Liver (tissue), 3 donors: ENCODE data around the gene SLC16A2.

Experiments used
- ATF3 ChIP-seq: IDR thresholded peaks from 2 replicates; pipeline ENCODE4 v1.6.1; 2016; ENCODE audit warnings: antibody characterized with exemption
- FOXA1 ChIP-seq: IDR thresholded peaks from 2 replicates; pipeline ENCODE4 v1.6.1; 2016; ENCODE audit warnings: antibody characterized with exemption
- GABPA ChIP-seq, 2 donors: IDR thresholded peaks in 1 of 2; conservative IDR thresholded peaks in 1 of 2; 2 replicates each; pipeline ENCODE4 v1.6.1; 2016; ENCODE audit warnings: antibody characterized with exemption in 2 of 2, mild to moderate bottlenecking in 1 of 2, moderate library complexity in 1 of 2
- HNF4A ChIP-seq, 2 donors: conservative IDR thresholded peaks; 2 replicates each; pipeline ENCODE4 v1.6.1; 2016; ENCODE audit warnings: antibody characterized with exemption in 2 of 2, mild to moderate bottlenecking in 2 of 2
- HNF4G ChIP-seq: IDR thresholded peaks from 2 replicates; pipeline ENCODE4 v1.6.1; 2016; ENCODE audit warnings: antibody characterized with exemption
- MAX ChIP-seq: IDR thresholded peaks from 2 replicates; pipeline ENCODE4 v1.6.1; 2016; ENCODE audit warnings: antibody characterized with exemption
- RAD21 ChIP-seq, 2 donors: IDR thresholded peaks; 2 replicates each; pipeline ENCODE4 v1.6.1; 2016; ENCODE audit warnings: antibody characterized with exemption in 2 of 2, mild to moderate bottlenecking in 2 of 2
- RXRA ChIP-seq, 2 donors: IDR thresholded peaks; 2 replicates each; pipeline ENCODE4 v1.6.1; 2017 to 2018; ENCODE audit warnings: antibody characterized with exemption in 2 of 2, mild to moderate bottlenecking in 1 of 2
- SP1 ChIP-seq: IDR thresholded peaks from 2 replicates; pipeline ENCODE4 v1.6.1; 2018; ENCODE audit warnings: antibody characterized with exemption, mild to moderate bottlenecking
- YY1 ChIP-seq: IDR thresholded peaks from 2 replicates; pipeline ENCODE4 v1.6.1; 2016; ENCODE audit warnings: antibody characterized with exemption, mild to moderate bottlenecking
- TF ChIP-seq, protein P1 (sequence below): fragments of 150-350 bp; IDR thresholded peaks from 2 replicates; pipeline ENCODE4 v1.5.1; 2017; ENCODE audit warnings: improper control_type of control experiment, low read depth, low read length; ENCODE audit not compliant: missing input control
- TF ChIP-seq, protein P2 (sequence below): IDR thresholded peaks from 2 replicates; pipeline ENCODE4 v1.6.1; 2016; ENCODE audit warnings: antibody characterized with exemption
- TF ChIP-seq, protein P3 (sequence below): IDR thresholded peaks from 2 replicates; pipeline ENCODE4 v1.6.1; 2016; ENCODE audit warnings: antibody characterized with exemption, mild to moderate bottlenecking
- donor health status: healthy.
- donor health status: healthy.

GRCh38 chrX:74536152-74536831 lies 115.0 kb downstream of the SLC16A2 start:
- TF ChIP-seq, protein P1, sequence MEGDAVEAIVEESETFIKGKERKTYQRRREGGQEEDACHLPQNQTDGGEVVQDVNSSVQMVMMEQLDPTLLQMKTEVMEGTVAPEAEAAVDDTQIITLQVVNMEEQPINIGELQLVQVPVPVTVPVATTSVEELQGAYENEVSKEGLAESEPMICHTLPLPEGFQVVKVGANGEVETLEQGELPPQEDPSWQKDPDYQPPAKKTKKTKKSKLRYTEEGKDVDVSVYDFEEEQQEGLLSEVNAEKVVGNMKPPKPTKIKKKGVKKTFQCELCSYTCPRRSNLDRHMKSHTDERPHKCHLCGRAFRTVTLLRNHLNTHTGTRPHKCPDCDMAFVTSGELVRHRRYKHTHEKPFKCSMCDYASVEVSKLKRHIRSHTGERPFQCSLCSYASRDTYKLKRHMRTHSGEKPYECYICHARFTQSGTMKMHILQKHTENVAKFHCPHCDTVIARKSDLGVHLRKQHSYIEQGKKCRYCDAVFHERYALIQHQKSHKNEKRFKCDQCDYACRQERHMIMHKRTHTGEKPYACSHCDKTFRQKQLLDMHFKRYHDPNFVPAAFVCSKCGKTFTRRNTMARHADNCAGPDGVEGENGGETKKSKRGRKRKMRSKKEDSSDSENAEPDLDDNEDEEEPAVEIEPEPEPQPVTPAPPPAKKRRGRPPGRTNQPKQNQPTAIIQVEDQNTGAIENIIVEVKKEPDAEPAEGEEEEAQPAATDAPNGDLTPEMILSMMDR, result peak; percentile 43
- TF ChIP-seq RXRA (IDR thresholded peaks at IDR 0.05), result no peak
- no peak for TF ChIP-seq HNF4A (conservative IDR thresholded peaks at IDR 0.05)
- no peak for TF ChIP-seq ATF3
- no peak for TF ChIP-seq FOXA1
- peak; percentile 26 for TF ChIP-seq YY1
- no peak for TF ChIP-seq SP1
- TF ChIP-seq MAX, result no peak
- no peak for TF ChIP-seq HNF4G
- TF ChIP-seq, protein P2, sequence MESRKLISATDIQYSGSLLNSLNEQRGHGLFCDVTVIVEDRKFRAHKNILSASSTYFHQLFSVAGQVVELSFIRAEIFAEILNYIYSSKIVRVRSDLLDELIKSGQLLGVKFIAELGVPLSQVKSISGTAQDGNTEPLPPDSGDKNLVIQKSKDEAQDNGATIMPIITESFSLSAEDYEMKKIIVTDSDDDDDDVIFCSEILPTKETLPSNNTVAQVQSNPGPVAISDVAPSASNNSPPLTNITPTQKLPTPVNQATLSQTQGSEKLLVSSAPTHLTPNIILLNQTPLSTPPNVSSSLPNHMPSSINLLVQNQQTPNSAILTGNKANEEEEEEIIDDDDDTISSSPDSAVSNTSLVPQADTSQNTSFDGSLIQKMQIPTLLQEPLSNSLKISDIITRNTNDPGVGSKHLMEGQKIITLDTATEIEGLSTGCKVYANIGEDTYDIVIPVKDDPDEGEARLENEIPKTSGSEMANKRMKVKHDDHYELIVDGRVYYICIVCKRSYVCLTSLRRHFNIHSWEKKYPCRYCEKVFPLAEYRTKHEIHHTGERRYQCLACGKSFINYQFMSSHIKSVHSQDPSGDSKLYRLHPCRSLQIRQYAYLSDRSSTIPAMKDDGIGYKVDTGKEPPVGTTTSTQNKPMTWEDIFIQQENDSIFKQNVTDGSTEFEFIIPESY, result no peak
- no peak for TF ChIP-seq RAD21 (IDR thresholded peaks at IDR 0.05)
- TF ChIP-seq, protein P3, sequence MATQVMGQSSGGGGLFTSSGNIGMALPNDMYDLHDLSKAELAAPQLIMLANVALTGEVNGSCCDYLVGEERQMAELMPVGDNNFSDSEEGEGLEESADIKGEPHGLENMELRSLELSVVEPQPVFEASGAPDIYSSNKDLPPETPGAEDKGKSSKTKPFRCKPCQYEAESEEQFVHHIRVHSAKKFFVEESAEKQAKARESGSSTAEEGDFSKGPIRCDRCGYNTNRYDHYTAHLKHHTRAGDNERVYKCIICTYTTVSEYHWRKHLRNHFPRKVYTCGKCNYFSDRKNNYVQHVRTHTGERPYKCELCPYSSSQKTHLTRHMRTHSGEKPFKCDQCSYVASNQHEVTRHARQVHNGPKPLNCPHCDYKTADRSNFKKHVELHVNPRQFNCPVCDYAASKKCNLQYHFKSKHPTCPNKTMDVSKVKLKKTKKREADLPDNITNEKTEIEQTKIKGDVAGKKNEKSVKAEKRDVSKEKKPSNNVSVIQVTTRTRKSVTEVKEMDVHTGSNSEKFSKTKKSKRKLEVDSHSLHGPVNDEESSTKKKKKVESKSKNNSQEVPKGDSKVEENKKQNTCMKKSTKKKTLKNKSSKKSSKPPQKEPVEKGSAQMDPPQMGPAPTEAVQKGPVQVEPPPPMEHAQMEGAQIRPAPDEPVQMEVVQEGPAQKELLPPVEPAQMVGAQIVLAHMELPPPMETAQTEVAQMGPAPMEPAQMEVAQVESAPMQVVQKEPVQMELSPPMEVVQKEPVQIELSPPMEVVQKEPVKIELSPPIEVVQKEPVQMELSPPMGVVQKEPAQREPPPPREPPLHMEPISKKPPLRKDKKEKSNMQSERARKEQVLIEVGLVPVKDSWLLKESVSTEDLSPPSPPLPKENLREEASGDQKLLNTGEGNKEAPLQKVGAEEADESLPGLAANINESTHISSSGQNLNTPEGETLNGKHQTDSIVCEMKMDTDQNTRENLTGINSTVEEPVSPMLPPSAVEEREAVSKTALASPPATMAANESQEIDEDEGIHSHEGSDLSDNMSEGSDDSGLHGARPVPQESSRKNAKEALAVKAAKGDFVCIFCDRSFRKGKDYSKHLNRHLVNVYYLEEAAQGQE, result no peak
- no peak for TF ChIP-seq GABPA (IDR thresholded peaks at IDR 0.05 in 1 of 2, conservative IDR thresholded peaks at IDR 0.05 in 1 of 2)
